Lower leg skin (tissue), 3 donors: ENCODE measurements around the gene PLCE1.

Experiments used
- POLR2A ChIP-seq, 2 donors: fragments of 450-650 bp; IDR thresholded peaks; one replicate each; pipeline ENCODE4 v1.6.1; 2016 to 2017; ENCODE audit warnings: antibody characterized with exemption in 2 of 2, mild to moderate bottlenecking in 1 of 2, moderate library complexity in 1 of 2
- TF ChIP-seq, protein P1 (sequence below), 3 donors: fragments of 450-650 bp; IDR thresholded peaks; one replicate each; pipeline ENCODE4 v1.5.1; 2016; ENCODE audit warnings: antibody characterized with exemption in 3 of 3, mild to moderate bottlenecking in 3 of 3, moderate library complexity in 2 of 3

DNA sequence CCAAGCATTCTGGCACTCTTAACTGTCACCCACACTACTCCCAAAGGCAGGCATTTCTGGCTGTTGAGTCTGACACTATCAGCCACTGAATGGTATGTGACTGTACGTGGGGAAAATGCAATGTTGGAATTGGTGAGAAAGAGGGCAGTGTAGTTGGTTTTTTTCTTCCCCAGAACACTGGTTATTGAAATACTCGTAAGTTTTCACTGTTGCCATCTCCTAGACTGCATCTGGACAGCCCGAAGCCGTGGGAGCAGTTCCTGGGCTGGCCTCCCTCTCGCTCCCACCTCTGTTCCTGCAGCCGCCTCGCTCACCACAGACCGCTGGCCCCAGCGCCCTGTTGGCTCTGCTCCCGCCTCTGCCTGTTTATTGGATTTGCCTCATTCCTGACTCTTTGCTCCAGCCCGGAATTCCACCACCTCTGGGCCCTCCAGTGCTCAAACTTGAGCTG lies 5.7 kb downstream of the PLCE1 start:
- TF ChIP-seq, protein P1, sequence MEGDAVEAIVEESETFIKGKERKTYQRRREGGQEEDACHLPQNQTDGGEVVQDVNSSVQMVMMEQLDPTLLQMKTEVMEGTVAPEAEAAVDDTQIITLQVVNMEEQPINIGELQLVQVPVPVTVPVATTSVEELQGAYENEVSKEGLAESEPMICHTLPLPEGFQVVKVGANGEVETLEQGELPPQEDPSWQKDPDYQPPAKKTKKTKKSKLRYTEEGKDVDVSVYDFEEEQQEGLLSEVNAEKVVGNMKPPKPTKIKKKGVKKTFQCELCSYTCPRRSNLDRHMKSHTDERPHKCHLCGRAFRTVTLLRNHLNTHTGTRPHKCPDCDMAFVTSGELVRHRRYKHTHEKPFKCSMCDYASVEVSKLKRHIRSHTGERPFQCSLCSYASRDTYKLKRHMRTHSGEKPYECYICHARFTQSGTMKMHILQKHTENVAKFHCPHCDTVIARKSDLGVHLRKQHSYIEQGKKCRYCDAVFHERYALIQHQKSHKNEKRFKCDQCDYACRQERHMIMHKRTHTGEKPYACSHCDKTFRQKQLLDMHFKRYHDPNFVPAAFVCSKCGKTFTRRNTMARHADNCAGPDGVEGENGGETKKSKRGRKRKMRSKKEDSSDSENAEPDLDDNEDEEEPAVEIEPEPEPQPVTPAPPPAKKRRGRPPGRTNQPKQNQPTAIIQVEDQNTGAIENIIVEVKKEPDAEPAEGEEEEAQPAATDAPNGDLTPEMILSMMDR (IDR thresholded peaks at IDR 0.05): no peak
- no peak for TF ChIP-seq POLR2A (IDR thresholded peaks at IDR 0.05)
